NCI-H2107 treated with DMSO at 0.1 percent for 48 hours (cell line): Measurements from ENCODE around the gene CBFA2T2.
"Not testable (repeated sequence)": the region's sequence is repeated elsewhere in the genome, so short reads cannot be mapped to it uniquely, and the experiment has no call there.

Experiments
- DNase-seq: peaks from one replicate; lab custom pipeline; 2025; ENCODE audit not compliant: unreplicated experiment; lab: John Stamatoyannopoulos, UW

The CBFA2T2 gene

DNA sequence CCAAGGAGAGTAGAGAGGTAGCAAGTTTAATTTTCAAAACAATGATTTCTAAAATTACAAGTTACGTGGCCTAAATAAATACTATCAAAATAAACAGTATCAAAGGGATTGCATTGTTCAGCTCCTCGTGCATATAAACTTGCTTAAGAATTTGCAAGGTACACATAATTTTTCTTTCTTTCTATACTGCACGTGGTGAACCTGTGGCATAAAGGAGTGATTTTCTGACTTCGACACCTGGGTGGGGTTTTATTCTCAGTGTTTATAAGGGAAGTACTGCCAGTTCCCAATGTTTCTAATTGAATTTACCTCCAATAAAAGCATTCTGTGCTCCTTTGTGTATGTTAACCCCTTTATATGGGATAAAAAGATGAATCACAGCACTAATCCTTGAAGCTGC is 122.1 kb downstream of the CBFA2T2 start:
- DNase-seq: no peak

DNA sequence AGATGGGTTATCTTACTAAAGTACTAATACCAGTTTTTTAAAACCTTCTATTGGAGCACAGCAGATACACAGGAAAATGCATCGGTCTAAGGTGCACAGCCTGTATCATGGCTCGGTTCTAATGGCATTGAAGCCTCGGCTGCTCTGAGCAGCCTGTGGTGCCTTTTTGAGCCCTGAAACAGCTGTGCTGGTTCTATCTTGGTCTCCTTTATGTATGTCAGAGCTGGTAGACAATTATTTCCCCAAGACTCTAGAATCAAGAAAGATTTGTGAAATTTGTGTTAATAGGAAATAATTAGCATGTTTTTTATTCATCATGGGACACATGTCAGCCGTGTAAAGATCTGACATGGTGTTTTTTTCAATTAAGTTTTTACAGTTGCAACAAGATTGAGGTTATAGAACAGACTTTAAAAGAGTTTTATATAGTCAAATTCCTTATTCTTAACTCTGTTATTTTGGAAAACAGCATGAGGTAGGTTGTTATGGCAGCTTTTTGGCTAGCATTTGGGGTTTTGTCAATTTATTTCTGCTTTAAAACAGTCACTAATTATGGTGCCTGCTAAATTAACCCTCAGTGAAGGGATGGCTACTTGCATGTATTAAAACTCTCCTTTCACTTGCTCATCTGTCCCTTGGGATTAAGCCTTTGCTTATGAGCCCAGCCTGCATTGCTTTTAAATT is 132.0 kb downstream of the CBFA2T2 start:
- no peak for DNase-seq

GRCh38 chr20:33622705-33623365 is 132.9 kb downstream of the CBFA2T2 start:
- no peak for DNase-seq

- DNase-seq: no peak
Observed at GRCh38 chr20:33624399-33624798, 134.5 kb downstream of the CBFA2T2 start.

DNA sequence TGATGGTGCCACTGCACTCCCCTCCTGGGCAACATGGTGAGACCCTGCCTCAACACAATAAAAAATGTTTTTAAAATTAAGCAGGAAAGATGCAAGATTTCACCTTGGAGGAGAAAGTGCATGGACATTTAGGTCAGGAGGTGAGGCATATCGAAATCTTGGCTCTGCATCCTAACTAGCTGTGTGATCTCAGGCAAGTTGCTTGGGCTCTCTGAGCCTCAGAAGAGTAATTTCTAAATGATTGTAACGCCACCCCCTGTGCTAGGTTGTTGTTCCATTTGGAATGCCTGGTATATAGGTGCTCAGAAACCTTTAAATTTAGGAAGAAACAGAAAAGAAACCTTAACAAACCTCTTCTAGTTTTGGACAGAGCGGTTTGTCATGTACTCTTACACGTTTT is 136.3 kb downstream of the CBFA2T2 start:
- DNase-seq: no peak

GRCh38 chr20:33627577-33628216 is 137.8 kb downstream of the CBFA2T2 start:
- no peak for DNase-seq

DNA sequence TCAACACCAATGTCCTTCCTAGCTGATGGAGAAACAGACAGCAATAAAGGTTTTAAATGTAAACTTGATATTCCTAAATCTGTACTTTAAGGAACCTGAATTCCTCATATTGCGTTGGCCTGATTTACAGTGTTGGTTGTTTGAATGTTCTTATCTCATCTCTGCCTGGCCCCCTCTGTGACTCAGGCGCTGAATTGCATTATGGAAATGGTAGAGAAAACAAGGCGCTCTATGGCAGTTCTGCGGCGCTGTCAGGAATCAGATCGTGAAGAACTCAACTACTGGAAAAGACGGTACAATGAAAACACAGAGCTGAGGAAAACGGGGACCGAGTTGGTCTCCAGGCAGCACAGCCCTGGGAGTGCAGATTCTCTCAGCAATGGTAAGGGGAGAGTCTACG is 139.6 kb downstream of the CBFA2T2 start:
- no peak for DNase-seq

DNA sequence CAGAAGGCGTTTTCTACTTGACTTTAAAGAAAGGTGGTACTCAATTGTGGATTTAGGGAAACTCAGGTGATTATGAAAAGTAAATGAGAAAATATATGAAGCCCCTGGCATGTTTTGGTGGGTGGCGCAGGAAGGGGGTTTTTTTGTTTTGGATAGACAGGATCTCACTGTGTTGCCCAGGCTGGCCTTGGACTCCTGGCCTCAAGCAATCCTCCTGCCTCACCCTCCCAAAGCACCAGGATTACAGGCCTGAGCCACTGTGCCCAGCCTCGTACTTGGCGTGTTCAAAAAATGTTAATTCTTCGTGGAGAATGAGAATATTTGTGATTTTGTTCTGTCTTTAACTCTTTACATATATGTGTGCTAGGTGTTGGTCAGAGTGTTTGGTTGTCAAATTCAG is 140.1 kb downstream of the CBFA2T2 start:
- no peak for DNase-seq

GRCh38 chr20:33630507-33630906 is 140.6 kb downstream of the CBFA2T2 start:
- no peak for DNase-seq

- not testable (repeated sequence) for DNase-seq
Observed at GRCh38 chr20:33631910-33632309, 142.0 kb downstream of the CBFA2T2 start.

DNA sequence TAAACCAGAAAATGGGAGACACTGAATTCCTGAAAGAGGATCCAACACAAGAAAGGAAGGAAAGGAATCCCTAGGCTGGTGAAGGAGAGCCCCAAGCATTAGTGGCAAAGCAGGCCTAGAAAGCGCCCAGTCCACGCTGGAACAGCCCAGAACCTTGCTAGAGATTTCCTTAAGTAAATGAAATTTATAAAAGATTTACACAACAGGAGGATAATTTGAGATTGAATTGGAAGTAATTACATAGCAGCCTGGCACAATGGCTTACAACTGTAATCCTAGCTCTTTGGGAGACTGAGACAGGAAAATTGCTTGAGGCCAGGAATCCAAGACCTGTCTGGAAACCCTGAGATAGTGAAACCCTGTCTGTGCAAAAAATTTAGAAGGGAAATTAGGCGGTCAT is 145.4 kb downstream of the CBFA2T2 start:
- DNase-seq: no peak

DNA sequence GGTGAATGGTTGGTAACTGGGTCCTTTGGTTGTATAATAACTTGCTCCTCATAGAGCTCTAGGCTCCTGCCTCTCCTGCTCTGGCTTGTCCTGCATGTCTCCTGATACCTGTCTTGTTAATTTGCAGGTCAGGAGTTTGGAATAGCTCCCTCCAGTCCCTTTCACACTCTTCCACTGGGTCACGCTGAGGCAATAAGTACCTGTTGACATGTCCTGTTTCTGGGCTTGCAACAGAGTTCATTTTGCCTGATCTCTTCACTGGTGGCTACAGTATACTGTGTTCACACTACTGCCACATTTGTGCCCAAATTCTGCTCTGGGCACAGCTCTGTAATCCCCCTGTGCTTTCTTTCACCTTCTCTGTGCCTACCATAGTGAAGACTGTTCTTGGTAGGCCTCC is 146.9 kb downstream of the CBFA2T2 start:
- DNase-seq: no peak

DNA sequence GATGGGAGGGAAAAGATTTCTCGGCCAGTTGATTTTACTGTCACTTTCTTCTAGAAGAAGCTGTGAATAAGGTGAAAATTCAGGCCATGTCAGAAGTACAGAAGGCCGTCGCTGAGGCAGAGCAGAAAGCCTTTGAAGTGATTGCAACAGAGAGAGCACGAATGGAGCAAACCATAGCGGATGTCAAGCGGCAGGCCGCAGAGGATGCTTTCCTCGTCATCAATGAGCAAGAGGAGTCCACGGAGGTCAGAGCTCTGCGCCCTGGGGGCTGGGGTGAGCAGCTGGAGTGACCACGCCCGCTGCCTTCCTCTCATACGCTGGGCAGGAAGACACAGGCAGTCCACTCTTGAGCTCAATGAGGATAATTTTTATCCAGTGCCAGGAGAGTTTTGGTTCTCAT is 150.4 kb downstream of the CBFA2T2 start:
- no peak for DNase-seq

- DNase-seq: no peak
Observed at GRCh38 chr20:33644313-33645071, 154.6 kb downstream of the CBFA2T2 start.

DNA sequence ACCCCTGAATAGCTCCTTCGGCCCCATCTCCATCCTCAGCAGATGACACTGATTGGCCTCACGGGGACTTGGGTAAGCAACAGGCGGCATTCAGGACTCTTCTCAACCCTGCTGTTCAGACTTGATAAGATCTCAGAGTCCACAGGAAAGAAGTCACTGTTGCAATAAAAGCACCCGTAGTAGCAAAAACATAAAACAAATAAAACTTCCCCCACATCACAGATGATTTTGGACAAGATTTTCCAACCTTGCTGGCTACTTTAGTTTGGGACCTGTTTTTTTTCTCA is 155.1 kb downstream of the CBFA2T2 start:
- no peak for DNase-seq

- DNase-seq: no peak
Observed at GRCh38 chr20:33645396-33645795, 155.5 kb downstream of the CBFA2T2 start.

DNA sequence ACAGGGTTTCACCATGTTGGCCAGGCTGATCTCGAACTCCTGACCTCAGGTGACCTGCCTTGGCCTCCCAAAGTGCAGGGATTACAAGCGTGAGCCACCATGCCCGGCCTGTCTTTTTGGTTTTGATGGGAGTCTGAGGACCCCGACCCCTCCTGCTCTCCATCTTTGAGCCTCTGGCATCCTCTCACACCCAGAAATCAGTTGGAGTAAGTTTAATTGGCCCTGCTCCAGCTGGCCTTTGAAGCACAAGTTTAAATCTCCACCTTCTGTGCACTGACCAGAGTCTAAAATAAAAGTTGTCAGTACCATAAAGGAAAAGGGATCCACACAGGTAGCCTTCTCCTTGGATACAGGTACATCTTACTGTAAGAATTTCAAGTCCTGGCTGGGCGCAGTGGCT is 156.3 kb downstream of the CBFA2T2 start:
- DNase-seq: no peak

- not testable (repeated sequence) for DNase-seq
Observed at GRCh38 chr20:33646959-33647602, 157.2 kb downstream of the CBFA2T2 start.

DNA sequence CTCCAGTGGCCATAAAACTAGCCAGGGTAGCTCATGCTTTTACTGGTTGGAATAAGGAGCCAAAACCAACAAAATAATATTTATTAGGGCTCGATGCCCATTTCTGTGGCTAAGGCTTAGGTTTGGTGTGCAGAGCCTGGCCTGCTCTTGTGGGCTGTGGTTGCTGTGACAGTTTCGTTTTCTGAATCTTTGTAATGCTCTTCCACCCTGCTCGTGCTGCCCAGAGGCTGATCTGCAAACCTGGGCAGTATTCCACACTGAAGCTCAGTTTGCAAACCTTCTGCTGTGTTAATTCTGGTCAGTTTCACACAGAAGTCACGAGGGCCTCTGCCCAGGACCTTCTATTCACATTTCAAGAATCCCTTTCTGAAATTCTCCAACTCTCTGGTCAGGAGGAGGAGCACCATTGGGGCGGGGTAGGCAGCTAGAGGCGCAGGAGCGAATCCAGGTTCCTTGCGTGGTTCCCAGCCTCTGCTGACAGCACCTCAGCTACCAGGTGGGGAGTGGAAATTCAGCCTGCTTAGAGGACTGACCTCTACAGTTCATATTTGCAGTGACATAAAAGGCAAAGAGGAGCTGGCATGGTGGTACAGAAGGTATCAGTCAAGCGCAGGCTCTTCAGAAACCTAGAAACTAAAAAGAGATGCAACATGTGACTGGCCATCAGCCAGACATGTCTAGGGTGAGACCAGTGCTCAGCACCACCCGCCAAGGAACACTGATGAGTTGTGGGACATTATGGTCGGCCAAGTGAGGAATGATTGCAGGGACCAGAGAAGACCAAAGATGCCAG is 157.9 kb downstream of the CBFA2T2 start:
- no peak for DNase-seq

DNA sequence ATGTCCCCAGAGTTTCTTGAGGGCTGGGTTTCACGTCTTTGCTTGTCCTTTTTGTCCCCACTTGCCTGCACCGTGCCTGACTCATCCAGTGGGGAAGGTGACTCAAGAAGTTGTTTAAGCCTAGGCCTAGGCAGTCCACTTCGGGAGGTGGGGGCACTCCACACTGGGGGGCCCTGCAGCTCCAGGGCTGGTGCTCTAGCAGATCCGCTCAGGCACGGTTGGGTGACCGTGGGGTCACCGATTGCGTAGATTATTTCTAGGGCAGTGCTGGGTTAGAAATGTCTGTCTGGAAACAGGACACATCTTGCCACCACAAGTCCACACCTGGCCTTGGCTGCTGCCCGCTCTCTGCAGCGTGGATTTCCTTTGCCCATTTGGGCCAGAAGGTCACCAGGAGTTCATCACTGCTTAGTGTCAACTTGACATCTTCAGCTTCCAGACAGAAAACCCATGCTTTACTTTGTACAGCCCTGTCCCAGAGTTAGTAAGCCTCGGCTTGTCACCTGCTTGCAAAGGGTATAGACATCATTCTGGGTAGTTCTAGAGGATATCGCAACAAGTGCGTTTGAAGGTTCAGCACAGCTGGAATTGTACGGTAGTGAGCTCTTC is 158.6 kb downstream of the CBFA2T2 start:
- no peak for DNase-seq
